Stimulated activated CD8-positive, alpha-beta memory T cell treated with anti-CD3 and anti-CD28 coated beads, Interleukin-15, amount 100 ng/mL, for 1 hour (primary cell): ENCODE measurements around the gene ZNF846.
"Not testable (repeated sequence)": the region's sequence is repeated elsewhere in the genome, so short reads cannot be mapped to it uniquely, and the experiment has no call there.

Experiments
- DNase-seq: peaks from one replicate; pipeline ENCODE4 v3.0.0-alpha.2; 2020; ENCODE audit warnings: low read depth

ZNF846 gene

GRCh38 chr19:9768175-9769112 lies at the start of gene ZNF846:
ZNF846 (minus strand) TSS chr19:9768738; CDS start chr19:9764950, 3,788 bp downstream.
- DNase-seq: peak; percentile 87

GRCh38 chr19:9818175-9818733 lies 49.7 kb upstream of the ZNF846 start:
- DNase-seq: no peak

GRCh38 chr19:9811139-9811538 lies 42.6 kb upstream of the ZNF846 start:
- DNase-seq: no peak

GRCh38 chr19:9808855-9809824 lies 40.6 kb upstream of the ZNF846 start:
- no peak for DNase-seq

GRCh38 chr19:9806803-9807202 lies 38.3 kb upstream of the ZNF846 start:
- no peak for DNase-seq

GRCh38 chr19:9801976-9802375 lies 33.4 kb upstream of the ZNF846 start:
- DNase-seq: no peak

- no peak for DNase-seq
Measured at GRCh38 chr19:9799162-9799561, 30.6 kb upstream of the ZNF846 start.

- DNase-seq: no peak
Measured at GRCh38 chr19:9797871-9798270, 29.3 kb upstream of the ZNF846 start.

- peak; percentile 70 for DNase-seq
Measured at GRCh38 chr19:9796113-9796773, 27.7 kb upstream of the ZNF846 start.

GRCh38 chr19:9793071-9793591 lies 24.6 kb upstream of the ZNF846 start:
- DNase-seq: peak; percentile 35

- DNase-seq: peak; percentile 89
Measured at GRCh38 chr19:9792206-9793070, 23.9 kb upstream of the ZNF846 start.

- DNase-seq: peak; percentile 94
Measured at GRCh38 chr19:9791552-9792205, 23.1 kb upstream of the ZNF846 start.

- DNase-seq: not testable (repeated sequence)
Measured at GRCh38 chr19:9791073-9791367, 22.5 kb upstream of the ZNF846 start.

- not testable (repeated sequence) for DNase-seq
Measured at GRCh38 chr19:9789579-9789978, 21.0 kb upstream of the ZNF846 start.

- no peak for DNase-seq
Measured at GRCh38 chr19:9789066-9789465, 20.5 kb upstream of the ZNF846 start.

GRCh38 chr19:9788604-9789003 lies 20.1 kb upstream of the ZNF846 start:
- not testable (repeated sequence) for DNase-seq

GRCh38 chr19:9786819-9787218 lies 18.3 kb upstream of the ZNF846 start:
- DNase-seq: no peak

GRCh38 chr19:9786342-9786741 lies 17.8 kb upstream of the ZNF846 start:
- DNase-seq: no peak

GRCh38 chr19:9785367-9786331 lies 17.1 kb upstream of the ZNF846 start:
- DNase-seq: peak; percentile 98
